ENCODE data around the gene CCDC27.

GRCh38 chr1:3788756-3789420 is 36.6 kb downstream of the CCDC27 start:
- no peak for TF ChIP-seq CTCF (IDR thresholded peaks at IDR 0.05; ENCODE audit: insufficient read depth, low read depth, low read length)
- TF ChIP-seq EZH2 (IDR thresholded peaks at IDR 0.05; ENCODE audit: insufficient read depth, low read length), result no peak
